NK-92 (cell line): ENCODE data around the gene MDH1B.
"Not testable (repeated sequence)": the region's sequence is repeated elsewhere in the genome, so short reads cannot be mapped to it uniquely, and the experiment has no call there.

Source experiments
- DNase-seq: peaks from one replicate; lab custom pipeline; 2025; ENCODE audit not compliant: unreplicated experiment; lab: John Stamatoyannopoulos, UW

The MDH1B gene

DNA sequence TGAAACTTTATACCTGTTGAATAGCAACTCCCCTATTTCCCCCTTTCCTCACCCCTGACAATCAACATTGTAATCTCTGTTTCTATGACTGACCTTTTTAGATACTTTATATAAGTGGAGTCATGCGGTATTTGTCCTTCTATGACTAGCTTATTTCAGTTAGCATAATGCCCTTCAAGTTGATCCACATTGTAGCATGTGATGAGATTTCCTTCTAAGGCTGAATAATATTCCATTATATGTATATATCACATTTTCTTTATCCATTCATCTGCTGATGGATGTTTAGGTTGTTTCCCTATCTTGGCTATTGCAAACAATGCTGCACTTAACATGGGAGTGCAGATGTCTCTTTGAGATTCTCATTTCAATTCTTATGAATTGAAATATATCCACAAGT, 9.7 kb upstream of the MDH1B start:
- DNase-seq: no peak

DNA sequence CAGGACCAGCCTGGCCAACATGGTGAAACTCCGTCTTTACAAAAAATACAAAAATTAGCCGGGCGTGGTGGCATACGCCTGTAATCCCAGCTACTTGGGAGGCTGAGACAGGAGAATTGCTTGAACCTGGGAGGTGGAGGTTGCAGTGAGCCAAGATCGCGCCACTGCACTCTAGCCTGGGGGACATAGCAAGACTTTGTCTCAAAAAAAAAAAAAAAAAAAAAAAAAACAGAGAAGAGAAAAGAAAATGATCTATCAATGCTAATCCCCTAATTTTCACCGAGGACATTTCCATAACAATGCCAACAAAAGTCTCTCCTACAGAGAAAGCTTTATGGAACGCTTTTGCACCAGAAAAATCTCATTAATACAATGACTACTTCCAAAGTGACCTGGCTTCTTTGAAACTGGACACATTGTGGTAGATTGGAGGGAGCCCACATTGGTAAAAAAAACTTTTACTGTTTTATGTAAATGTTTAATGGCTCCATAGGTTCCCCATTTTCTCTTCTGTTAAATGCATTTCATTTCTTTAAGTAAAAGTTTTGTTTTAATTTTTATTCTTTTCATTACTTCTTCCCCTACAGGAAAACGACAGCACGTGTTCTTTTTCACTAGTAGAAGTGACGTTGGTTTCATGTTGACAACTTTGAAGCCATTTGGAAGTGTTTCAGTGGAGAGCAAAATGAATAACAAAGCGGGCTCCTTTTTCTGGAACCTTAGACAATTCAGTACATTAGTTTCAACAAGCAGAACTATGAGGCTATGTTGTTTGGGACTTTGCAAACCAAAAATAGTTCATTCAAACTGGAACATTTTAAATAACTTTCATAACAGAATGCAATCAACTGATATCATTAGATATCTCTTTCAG, 1.2 kb upstream of the MDH1B start:
- DNase-seq: no peak

DNA sequence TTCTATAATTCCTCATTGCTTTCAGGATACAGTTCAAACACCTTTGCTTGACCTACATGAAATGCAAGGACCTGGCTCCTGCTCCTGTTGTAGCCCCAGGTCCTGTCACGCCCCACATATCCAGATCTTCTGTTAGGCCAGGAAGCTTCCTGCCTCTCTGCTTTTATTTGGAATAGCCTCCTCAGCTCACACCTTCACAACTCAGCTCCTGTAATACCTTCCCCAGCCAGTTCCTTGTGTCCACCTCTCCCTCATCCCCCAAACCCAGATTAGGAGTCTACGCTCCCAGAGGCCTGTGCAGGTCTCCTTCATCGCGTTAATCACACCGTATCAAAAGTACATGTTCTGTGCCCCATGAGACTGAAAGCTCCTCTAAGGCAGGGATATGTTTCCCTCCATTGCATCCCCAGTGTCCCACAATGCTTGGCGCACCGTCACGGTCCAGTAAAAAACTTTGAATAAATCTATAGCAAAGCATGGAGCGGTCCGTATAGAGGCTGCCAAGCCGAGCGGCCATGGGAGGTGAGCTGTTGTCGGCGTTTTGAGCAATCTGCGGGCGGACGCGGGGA, 371 bp downstream of the MDH1B start:
- DNase-seq: no peak

DNA sequence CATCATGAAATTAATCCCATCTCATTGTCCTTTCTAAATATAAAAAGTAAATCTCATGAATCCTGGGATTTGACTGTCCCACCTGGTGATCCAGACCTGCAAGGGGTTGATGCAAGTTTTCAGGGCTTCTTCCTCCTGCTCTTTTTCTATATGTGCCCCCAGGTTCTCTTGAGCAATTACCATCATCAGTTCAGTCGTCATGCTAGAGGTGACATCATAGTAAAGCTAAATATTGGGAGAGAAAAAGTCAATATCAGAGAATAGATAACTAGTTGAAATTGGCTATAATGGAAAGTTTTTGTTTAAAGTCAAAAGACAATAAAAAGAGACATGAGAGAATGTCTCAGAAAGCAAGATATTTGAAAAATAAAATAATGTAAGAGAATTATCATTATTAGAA, 8.3 kb downstream of the MDH1B start:
- DNase-seq: no peak

DNA sequence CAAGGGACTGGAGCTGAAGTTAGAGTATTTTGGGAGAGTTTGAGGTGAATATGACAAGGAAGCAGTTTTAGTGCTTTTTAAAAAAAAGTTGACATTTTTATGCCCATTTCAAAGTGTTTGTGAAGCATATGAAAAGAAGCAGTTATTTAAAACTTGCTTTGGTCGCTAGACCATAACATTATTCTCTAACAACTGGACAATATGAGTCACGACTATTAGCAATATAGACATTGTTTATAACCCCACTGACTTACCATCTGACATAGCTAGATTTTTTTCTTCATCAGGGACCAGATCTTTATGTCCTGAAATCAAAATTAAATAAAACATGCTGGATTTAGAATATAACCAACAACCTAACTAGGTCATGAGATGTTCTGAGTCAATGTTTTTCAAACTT, 24.3 kb downstream of the MDH1B start:
- DNase-seq: no peak

DNA sequence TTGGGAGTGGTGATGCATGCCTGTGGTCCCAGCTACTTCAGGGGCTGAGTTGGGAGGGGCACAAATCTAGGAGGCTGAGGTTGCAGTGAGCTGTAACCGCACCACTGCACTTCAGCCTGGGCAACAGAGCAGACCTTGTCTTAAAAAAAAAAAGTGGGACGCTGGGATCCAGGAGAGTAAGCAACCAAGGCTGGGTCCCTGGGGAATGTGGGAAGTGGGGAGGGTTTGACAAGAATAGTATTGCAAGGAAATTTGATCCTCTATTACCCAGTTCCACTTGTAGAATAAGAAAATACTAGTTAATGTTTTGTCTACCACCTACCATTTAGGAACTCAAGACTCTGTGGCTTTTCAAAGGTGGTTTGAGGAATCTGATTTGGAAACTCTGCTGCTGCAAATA, 25.9 kb downstream of the MDH1B start:
- DNase-seq: no peak

DNA sequence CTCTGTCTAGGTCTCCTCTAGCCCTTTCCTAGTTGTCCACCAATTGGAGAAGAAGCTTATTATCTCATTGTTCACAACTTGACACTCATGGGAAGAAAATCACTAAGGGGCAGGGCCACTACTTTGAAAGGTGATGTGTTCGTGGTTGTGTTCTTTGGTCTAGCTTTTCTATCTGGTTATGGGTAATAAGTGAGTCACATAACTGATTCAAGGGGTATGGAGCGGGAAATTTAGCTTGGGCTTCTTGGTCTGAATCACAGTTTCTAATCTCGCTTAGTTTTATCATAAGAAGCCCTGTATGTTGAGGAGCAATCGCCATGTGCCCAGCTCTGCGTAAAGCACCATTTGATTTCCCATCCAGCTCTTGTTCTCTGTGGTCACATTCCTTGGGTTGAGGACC, 28.2 kb downstream of the MDH1B start:
- DNase-seq: no peak

DNA sequence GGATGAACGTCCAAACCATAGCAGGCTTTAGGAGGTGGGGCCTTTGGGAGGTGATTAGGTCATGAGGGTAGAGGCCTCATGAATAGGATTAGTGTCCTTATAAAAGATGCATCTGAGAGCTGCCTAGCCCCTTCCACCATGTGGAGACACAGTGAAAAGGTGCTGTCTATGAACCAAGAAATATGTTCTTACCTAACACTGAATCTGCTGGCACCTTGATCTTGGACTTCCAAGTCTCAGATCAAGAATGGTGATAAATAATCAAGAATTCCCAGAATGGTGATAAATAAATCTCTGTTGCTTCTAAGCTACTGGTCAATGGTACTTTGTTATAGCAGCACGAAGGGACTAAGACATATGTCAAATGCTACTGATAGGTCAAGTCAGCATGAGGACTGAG, 31.8 kb downstream of the MDH1B start:
- no peak for DNase-seq

DNA sequence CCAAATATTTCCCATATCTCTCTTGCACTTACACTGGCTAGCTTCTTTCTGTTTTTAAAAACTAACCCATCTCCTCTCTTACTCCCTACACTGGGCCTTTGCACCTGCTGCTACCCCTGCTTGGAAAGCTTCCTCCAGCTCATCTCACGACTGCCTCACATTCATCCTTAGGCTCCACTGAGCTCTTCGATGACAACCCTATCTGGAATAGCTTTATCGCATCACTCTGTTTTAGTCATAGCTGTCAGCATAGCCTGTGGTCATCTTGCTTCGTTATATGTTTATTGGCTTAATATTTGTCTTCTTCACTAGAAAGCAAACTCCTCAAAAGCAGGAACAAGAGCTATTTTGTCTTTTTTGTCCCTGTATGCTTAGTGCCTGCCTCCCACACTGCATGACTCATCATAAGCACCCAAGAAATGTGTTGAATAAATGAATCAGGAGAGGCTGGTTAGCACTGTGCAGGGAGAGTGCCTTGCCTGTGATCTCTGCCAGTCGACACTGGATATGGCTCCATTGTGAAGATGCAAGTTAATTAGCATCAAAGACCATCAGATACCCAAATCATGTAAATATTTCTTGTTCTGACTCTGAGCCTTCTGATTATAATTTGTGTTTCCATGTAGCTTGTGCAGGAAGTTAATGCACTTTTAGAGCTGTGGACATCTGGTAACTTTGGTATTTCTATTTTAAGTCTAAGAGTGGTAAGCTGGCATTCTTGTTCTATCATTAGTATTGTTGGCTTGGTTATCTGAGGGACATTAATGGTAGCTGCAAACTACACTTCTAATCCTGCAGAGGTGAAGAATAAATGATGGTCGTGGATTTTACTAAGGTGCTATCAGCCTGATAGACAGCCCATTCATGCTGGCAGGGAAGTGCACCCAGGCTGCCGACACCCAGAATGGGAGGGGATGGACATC, 36.6 kb downstream of the MDH1B start:
- DNase-seq: no peak

DNA sequence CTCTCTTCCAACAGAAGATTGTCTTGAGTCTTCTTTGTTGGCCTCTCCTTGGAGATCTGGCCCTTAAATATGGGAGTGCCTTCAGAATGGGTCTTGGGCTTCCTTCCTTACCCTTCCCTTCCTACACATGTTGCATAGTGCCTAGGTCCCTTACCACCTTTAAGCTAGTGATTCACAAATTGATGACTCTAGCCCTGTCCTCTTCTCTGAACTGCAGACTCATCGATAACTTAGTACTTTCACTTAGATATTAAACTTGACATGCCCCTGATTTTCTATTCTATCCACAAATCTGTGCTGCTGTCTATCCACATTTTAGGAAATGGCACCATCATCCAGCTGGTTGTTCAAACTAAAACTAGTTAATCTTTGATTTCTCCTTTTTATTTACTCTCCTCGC, 37.8 kb downstream of the MDH1B start:
- no peak for DNase-seq

DNA sequence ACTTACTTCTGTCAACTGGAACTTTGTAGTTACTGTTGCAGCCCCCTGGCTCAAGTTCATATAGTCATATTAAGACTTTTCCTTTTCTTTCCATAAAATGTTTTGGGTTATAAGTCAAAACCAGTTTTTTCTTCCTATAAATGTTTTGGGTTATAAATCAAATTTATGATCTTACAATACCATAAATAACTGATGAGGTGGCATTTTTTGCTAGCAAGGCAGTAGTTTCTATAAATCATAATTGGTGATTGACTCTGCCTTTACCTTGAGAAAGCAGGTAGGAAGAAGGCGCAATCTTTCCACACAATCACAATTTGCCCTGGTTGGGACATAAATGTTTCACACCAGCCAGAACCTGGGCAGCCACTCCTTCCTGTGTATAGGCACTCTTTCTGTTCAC, 41.8 kb downstream of the MDH1B start:
- no peak for DNase-seq

DNA sequence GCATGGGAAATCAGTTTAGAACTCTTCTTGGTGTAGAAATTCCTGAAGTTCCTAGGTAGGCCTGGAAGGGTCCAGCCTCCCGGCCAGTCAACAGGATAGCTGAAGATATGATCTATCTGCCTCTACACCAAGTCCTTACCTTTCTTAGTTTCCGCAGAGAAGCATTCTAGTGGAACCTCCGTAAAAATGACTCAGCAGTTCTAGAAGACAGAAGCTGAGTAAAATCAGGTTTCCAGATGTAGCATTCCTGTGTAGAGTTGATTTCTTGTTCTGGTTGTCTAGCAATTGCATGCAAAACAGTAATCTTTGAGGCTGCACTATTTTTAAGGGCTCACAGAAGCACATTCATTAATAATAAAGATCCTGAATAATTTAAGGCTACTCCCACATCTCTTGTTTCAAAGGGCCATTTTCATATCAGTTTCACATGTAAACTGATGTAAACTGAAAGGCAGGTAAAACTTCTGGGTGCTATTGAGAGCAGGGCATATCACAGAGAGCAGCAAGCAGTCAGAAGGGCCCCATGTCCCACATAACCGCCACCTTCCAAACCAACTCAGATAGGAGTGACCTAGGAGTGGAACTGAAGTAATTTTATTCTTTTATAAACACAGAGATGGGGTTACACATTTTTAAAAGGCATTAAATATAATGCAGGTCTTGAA, 43.7 kb downstream of the MDH1B start:
- no peak for DNase-seq

DNA sequence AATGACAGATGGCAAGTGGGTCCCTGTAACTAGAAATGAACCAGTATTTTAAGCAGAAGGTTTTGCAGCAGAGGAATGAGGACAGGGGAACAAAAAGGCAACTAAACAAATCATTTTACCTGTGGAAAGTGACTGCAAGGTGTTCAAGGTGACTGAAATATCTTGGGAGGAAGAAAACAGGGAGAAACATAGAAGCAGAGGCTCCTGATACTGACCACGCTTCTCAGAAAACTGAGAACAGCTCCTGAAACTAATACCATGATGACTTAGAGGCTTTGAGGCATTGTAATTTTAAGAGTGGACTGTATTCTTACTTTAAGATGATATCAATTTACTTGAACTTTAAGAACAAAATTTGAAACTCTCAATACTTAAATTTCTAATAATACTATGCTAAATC, 46.8 kb downstream of the MDH1B start, which contains the start of gene DYTN:
DYTN (minus strand) TSS at position 101 of the 400 bp plus-strand sequence. CDS start 117 bp downstream, outside the sequence.
- DNase-seq: no peak

DNA sequence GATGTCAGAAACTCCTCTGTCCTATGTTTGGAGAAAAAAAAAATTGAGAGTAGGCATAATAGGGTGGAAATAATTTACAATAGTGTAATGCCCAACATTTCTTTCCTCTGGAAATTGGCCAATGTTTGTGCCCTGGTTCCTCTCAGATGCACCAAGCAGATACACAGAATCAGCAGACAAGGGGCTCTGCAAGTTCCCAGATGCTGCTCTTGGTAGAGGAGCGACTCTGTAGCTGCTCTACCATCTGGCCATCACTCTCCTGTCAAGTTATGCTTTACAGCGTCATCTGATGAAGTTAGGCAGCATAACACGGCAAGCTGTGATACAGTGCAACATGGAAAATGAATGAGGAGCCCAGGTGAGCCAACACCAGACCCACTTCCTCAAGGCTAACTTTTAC, 48.5 kb downstream of the MDH1B start:
- DNase-seq: no peak

DNA sequence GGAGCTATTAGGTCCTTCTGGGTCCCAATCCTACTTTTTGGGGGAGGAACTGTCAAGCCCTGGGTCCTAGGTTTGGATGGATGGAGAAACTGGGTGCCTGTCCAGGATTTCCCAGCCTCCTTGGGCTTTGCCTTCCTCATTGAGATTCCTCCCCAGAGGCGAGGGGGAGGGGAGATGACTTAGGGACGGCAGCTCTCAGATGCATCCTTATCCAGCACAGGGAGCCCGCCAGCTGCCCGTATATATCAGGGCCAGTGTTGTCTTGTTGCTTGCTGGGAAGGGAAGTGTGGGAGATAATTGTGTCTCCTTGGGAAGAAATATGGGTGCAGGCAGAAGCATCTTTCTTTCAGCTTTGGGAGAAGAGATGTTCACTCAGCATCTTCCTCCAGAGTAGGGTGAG, 49.9 kb downstream of the MDH1B start:
- not testable (repeated sequence) for DNase-seq

DNA sequence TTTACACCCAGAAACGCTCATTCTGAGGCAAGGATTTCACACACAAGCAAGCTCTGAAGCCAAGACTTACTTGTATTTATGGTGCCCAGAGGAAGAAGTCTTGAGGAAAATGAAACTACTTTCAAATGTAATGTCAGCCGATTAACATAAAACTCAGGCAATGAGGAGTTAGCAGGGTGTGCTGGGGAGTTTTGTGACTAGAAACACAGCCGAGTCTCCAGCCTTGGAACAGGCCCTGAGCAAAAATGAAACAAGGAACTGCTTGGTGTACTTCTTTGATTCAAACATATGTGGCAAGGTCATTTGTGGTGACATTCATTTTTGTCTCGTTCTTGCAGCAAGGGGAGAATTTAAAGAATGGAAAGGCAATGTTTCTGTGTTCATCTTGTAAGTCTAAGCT, 51.4 kb downstream of the MDH1B start:
- DNase-seq: no peak

DNA sequence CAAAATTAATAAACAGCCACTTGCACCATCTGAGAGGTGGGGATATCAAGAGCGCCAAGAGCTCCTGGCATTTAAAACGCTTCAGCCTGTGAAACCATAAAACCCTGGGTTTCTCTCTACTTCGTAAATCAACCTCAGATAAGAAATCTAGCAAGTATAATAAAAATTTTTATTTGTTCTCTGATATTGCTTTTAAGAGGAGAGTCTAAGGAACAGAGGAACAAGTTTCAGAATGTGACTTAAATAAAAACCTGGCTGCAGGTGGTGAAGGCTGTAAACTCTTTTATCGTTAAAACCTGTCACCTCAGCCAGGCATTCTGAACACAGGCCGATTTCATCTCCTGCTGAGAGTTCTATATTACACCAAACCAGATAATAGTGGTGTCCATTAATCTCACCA, 56.8 kb downstream of the MDH1B start:
- DNase-seq: no peak

DNA sequence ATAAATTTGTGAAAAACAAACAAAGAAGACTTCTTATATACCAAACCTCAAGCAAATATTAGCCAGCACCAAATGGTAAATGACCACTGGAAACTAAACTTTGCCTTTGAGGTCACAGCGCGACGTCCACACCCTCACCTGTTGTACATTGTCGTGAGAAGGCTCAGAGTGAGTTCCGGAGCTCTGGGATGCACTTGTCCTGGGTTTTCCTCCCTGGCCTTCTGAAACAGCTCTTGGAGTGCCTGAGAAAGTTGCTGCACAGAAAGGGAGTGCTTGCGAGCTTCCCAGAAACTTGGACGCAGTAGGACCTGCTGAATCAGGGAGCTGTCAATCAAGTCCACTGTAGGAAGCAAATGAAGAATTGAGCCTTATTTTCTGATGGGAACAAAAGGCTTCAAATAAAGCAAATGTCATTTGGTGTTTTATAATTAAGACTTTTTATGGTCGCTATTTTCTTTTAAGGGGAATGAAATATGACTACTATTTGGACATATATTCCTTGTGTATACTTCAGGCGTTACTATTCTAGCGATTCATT, 57.9 kb downstream of the MDH1B start:
- no peak for DNase-seq

DNA sequence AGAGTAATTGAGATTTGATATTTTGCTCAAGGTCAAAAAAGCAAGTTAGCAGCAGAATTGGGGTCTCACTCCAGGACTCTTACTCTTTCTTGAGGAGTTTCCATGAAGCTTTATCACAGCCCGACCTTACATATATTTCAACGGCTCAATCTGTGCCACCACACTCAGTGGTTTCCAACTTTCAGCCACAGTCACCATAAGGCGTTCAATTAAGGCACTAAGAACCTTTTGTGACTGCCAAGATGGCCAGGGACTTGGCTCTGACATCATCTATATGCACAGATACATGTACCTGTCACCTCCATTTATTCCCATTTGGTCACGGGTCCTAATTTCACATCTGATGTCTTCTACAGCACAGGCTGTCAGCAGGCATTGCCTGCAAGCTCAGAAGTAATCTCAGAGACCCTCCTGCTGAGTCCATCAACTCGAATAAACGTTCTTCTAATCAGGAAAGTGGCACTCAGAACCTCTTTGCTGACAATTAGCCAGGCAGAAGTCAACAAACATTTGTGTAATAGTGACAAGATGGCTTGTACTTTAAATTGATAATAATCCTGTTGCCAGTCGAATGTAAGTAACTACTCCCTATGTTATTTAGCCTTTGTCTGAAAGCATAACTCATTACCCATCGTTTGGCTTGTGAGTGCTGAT, 63.0 kb downstream of the MDH1B start:
- no peak for DNase-seq

DNA sequence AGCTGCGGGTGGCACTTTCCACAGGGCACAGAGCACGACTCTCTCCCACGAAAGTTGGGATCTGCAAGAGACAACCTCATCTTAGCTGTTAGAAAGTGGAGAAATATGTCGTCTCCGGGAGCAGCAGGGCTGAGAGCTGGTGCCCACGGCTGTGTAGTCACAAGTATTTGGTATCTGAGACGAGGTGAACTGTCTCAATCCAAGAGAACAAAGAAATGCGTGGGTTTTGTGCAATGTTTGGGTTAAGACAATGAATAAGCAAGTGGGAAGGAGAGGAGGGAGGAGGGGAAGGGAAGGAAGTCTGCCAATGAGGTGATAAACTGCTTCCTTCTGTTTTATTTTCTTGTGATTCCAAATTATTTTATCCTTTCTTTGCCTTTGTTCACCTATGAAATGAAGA, 65.0 kb downstream of the MDH1B start:
- no peak for DNase-seq
